BE2C (cell line): Measurements from ENCODE around the gene BNIP1.

Experiments used
- DNase-seq: peaks from one replicate; pipeline ENCODE4 v3.0.0-alpha.2; 2020
- H3K27me3 ChIP-seq: fragments of 250-450 bp; sonication (Bioruptor Pico); 2 replicates; pipeline ENCODE4 v1.5.1; 2020; ENCODE audit warnings: mild to moderate bottlenecking
- H3K36me3 ChIP-seq: fragments of 250-450 bp; sonication (Bioruptor Pico); 2 replicates; pipeline ENCODE4 v1.5.1; 2020; ENCODE audit warnings: mild to moderate bottlenecking
- H3K4me1 ChIP-seq: fragments of 250-450 bp; sonication (Bioruptor Pico); 2 replicates; pipeline ENCODE4 v1.5.1; 2020
- H3K4me3 ChIP-seq: 2 replicates; pipeline ENCODE4 v1.5.1; 2011; ENCODE audit warnings: low read depth, low read length
- H3K9me3 ChIP-seq: fragments of 250-450 bp; sonication (Bioruptor Pico); 2 replicates; pipeline ENCODE4 v1.5.1; 2020
- TF ChIP-seq, protein P1 (sequence below): IDR thresholded peaks from 2 replicates; pipeline ENCODE4 v1.5.1; 2012; ENCODE audit warnings: mild to moderate bottlenecking, low read depth, low read length

The BNIP1 gene

DNA sequence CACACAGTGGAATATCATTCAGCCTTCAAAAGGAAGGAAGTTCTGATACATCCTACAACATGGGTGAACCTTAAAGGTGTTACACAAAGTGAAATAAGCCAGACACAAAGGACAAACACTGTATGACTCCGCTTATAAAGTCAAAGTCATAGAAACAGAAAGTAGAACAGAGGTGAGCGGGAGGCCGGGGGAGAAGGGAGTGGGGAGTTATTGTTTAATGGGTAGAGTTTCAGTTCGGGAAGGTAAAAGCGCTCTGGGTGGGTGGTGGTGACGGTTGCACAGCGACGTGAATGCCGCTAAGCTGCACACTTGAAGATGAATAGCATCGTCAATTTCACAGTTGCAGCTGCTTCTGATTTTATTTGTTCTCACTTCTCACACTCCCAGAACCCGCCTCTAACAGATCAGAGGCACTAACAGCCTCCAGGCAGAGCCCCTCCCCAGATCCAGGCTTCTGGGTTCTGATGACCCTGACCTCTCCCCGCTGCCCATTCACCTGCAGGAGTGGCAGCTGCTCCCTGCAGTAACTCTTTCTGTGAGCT is 34.1 kb downstream of the BNIP1 start:
- Histone ChIP-seq H3K9me3 (no peaks in the 10 kb centered on the region), H3K4me1 (no peaks in the 10 kb centered on the region), H3K36me3 (no peaks in the 10 kb centered on the region), H3K4me3 (no peak overlapping the region), H3K27me3 (peaks cover 16% of the 10 kb centered on the region)
- TF ChIP-seq, protein P1, sequence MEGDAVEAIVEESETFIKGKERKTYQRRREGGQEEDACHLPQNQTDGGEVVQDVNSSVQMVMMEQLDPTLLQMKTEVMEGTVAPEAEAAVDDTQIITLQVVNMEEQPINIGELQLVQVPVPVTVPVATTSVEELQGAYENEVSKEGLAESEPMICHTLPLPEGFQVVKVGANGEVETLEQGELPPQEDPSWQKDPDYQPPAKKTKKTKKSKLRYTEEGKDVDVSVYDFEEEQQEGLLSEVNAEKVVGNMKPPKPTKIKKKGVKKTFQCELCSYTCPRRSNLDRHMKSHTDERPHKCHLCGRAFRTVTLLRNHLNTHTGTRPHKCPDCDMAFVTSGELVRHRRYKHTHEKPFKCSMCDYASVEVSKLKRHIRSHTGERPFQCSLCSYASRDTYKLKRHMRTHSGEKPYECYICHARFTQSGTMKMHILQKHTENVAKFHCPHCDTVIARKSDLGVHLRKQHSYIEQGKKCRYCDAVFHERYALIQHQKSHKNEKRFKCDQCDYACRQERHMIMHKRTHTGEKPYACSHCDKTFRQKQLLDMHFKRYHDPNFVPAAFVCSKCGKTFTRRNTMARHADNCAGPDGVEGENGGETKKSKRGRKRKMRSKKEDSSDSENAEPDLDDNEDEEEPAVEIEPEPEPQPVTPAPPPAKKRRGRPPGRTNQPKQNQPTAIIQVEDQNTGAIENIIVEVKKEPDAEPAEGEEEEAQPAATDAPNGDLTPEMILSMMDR: no peak
- DNase-seq: no peak

DNA sequence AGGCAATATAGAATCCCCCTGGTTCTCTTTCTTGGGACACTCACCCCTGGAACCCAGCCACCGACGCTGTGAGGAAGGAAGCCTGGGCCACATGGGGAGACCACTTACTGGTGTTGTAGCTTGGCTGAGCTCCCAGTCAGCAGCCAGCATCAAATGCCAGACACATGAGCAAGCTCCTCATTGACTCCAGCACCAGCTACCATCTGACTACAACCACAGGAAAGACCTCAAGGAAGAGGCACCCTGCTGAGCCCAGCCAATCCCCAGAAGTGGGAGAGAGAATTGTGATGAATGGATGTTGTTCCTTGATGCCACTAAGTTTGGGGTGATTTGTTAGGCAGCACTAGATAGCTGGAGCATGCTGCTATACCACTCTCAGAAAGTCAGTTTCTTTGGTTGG is 36.0 kb downstream of the BNIP1 start:
- peaks cover 11% of the 10 kb centered on the region for H3K27me3 ChIP-seq
- no peaks in the 10 kb centered on the region for H3K36me3 ChIP-seq
- DNase-seq: no peak
- H3K9me3 ChIP-seq: no peaks in the 10 kb centered on the region
- H3K4me3 ChIP-seq: no peak overlapping the region
- TF ChIP-seq, protein P1: no peak
- H3K4me1 ChIP-seq: no peaks in the 10 kb centered on the region

DNA sequence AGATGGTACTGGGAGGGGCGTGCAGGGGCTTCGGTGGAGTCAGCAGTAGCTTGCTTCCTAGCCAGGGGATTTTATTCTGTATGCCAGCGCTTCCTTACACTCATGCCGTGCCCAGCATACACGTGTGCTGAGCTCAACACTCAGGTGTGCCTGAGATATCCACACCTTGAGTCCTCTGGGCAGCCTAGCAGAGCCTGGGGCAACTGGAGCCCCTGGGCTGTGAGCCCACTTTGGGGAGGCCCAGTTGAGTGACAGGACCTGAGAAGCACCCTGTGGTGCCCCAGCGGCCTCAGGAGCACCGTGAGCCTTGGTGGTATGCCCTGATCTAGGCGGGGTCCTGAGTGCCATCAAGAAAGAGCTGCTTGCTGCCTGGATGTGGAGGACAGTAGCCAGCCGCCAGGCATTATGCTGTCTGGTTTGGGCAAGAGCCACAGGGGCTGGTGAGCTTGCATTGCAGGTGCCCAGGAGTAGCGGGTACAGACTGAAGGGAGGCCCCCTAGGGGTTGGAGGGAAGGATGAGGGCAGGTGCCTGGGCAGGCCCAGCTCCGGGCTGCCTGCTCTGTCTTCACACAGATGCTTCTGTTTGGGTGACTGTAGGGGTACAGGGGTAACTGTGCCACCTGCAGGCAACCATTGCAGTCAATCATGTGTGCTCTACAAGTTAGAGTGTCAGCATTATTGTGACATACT is 42.9 kb downstream of the BNIP1 start:
- Histone ChIP-seq H3K36me3 (no peaks in the 10 kb centered on the region), H3K4me3 (no peak overlapping the region), H3K4me1 (no peaks in the 10 kb centered on the region), H3K9me3 (no peaks in the 10 kb centered on the region), H3K27me3 (peaks cover 12% of the 10 kb centered on the region)
- no peak for DNase-seq
- TF ChIP-seq, protein P1: peak; percentile 26

DNA sequence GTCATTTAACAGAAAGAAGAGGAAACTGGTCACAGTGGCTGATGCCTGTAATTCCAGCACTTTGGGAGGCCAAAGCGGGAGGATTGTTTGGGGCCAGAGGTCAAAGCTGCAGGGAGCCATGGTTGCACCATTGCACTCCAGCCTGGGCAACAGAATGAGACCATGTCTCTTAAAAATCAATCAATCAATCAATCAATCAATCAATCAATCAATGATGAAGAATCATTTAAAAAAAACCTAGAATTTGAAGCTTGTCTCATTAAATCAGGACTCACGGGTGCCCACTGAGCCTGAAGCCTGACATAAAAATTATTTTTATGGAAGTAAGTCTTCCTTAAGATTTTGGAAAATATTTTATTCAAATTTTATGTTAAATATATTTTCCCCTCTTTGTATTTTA is 43.9 kb downstream of the BNIP1 start:
- Histone ChIP-seq H3K4me3 (no peak overlapping the region), H3K36me3 (no peaks in the 10 kb centered on the region), H3K4me1 (no peaks in the 10 kb centered on the region), H3K27me3 (peaks cover 12% of the 10 kb centered on the region), H3K9me3 (no peaks in the 10 kb centered on the region)
- TF ChIP-seq, protein P1: no peak
- DNase-seq: no peak

DNA sequence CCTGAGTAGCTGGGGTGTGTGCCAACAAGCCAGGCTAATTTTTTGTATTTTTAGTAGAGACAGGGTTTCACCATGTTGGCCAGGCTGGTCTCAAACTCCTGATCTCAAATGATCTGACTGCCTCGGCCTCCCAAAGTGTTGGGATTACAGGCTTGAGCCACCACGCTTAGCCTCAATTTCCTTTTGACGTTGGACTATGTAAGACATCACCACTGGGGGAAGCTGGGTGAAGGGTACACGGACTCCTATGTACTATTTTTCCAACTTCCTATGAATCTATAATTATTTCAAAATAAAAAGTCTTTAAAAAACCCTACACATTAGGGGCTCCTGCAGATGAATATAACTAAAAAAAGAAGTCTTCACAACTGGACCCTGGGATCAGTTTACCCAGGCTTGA is 46.7 kb downstream of the BNIP1 start:
- TF ChIP-seq, protein P1: no peak
- Histone ChIP-seq H3K4me3 (no peak overlapping the region), H3K9me3 (no peaks in the 10 kb centered on the region), H3K4me1 (no peaks in the 10 kb centered on the region), H3K27me3 (peaks cover 16% of the 10 kb centered on the region), H3K36me3 (no peaks in the 10 kb centered on the region)
- DNase-seq: no peak

DNA sequence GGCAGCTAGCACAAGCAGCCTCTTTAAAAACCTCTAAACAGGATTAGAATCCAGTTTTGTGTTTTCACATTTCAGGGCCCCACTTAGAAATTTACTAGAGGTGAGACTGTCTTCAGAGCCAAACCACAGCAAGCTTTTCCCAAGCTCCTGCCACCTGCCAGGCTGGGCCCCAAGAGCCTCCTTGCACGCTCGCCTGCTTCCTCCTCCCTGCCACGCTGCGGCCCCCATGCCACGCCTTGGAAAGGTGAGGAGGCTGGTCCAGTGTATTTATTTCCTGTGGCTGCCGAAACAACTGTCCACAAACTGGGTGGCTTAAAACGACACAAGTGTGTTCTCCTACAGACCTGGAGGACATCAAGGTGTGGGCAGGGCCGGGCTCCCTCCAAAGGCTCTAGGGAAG is 47.2 kb downstream of the BNIP1 start:
- Histone ChIP-seq H3K4me3 (no peak overlapping the region), H3K4me1 (no peaks in the 10 kb centered on the region), H3K36me3 (no peaks in the 10 kb centered on the region), H3K27me3 (peaks cover 16% of the 10 kb centered on the region), H3K9me3 (no peaks in the 10 kb centered on the region)
- TF ChIP-seq, protein P1: no peak
- no peak for DNase-seq
